ENCODE measurements around the gene WDR41. TPM values are rescaled to one million over a fixed set of nuclear protein-coding genes. Genes with fewer than 3 reads are reported as not detected.
A peak's percentile ranks its signal among the peaks of the same experiment; 100 is the strongest.

WDR41 gene
- total RNA-seq, 2 donors from 2014 or later, result 24.6 to 26.1 TPM

DNA sequence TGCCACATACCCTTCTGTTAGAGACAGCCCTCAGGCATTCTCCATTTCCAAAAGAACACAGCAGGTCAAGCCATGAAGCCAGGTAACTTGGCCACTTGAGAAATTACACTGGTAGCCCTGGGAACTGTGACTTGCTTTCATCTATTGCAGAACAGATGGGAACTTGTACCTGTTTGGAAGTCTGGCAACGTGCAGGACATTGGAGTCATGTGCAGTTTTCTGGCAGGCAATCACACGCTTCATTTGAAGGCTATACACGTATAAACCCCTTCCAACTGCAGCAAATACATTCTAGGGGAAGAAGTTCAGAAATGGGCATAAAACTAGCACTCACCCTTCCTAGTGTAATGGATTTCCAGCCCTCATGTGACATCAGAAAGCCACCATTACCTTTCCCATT, 54.0 kb downstream of the WDR41 start:
- H3K27ac ChIP-seq, result no peak overlapping the region
- H3K4me1 ChIP-seq, result no peaks in the 10 kb centered on the region
- H3K36me3 ChIP-seq, result peaks cover 29% of the 10 kb centered on the region
- DNase-seq (ENCODE audit: low spot score), result no peak
- H3K9me3 ChIP-seq, result no peaks in the 10 kb centered on the region
- H3K27me3 ChIP-seq, result no peaks in the 10 kb centered on the region
- no peak for TF ChIP-seq CTCF (IDR thresholded peaks at IDR 0.05)
- no peak overlapping the region for H3K4me3 ChIP-seq

DNA sequence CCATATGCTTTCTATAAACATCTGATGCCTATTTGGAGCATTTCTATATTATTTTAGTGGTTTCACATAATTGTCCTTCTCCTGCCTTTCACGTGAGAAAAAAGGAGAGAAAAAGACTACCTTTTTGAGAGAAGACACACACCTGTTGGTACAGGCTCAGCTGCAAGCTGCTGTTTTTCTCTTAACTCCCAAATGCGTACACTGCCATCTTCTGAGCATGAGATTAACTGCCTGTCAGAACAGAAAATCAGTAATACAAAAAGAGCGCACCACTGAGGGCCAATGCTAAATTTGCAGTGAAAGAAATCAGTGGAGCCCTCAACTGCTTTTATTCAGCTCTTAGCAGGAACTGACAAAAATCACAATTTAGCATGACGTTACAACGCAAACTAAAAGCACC, 54.9 kb downstream of the WDR41 start:
- H3K4me3 ChIP-seq, result no peak overlapping the region
- H3K27ac ChIP-seq, result no peak overlapping the region
- DNase-seq (ENCODE audit: low spot score), result no peak
- H3K36me3 ChIP-seq, result peaks cover 38% of the 10 kb centered on the region
- TF ChIP-seq CTCF (IDR thresholded peaks at IDR 0.05), result peak in 1 of 2 donors; percentile 42
- no peaks in the 10 kb centered on the region for H3K4me1 ChIP-seq
- no peaks in the 10 kb centered on the region for H3K9me3 ChIP-seq
- H3K27me3 ChIP-seq, result no peaks in the 10 kb centered on the region

GRCh38 chr5:77431719-77432118, 60.4 kb downstream of the WDR41 start:
- no peak for TF ChIP-seq CTCF (IDR thresholded peaks at IDR 0.05)
- Histone ChIP-seq H3K4me1 (no peaks in the 10 kb centered on the region), H3K9me3 (no peaks in the 10 kb centered on the region), H3K4me3 (no peak overlapping the region), H3K36me3 (peaks cover 71% of the 10 kb centered on the region), H3K27me3 (no peaks in the 10 kb centered on the region), H3K27ac (no peak overlapping the region)
- no peak for DNase-seq (ENCODE audit: low spot score)

GRCh38 chr5:77431286-77431685, 60.8 kb downstream of the WDR41 start:
- H3K27ac ChIP-seq, result no peak overlapping the region
- no peak for TF ChIP-seq CTCF (IDR thresholded peaks at IDR 0.05)

GRCh38 chr5:77430726-77431125, 61.4 kb downstream of the WDR41 start:
- Histone ChIP-seq H3K4me1 (no peaks in the 10 kb centered on the region), H3K36me3 (peaks cover 79% of the 10 kb centered on the region), H3K27ac (no peak overlapping the region), H3K4me3 (no peak overlapping the region), H3K27me3 (no peaks in the 10 kb centered on the region), H3K9me3 (no peaks in the 10 kb centered on the region)
- DNase-seq (ENCODE audit: low spot score), result no peak
- no peak for TF ChIP-seq CTCF (IDR thresholded peaks at IDR 0.05)

More at GRCh38 chr5:77431286-77431685, 60.8 kb downstream of the WDR41 start:
- H3K9me3 ChIP-seq, result no peaks in the 10 kb centered on the region
- H3K27me3 ChIP-seq, result no peaks in the 10 kb centered on the region
- H3K36me3 ChIP-seq, result peaks cover 74% of the 10 kb centered on the region
- no peak overlapping the region for H3K4me3 ChIP-seq
- no peaks in the 10 kb centered on the region for H3K4me1 ChIP-seq
- no peak for DNase-seq (ENCODE audit: low spot score)

DNA sequence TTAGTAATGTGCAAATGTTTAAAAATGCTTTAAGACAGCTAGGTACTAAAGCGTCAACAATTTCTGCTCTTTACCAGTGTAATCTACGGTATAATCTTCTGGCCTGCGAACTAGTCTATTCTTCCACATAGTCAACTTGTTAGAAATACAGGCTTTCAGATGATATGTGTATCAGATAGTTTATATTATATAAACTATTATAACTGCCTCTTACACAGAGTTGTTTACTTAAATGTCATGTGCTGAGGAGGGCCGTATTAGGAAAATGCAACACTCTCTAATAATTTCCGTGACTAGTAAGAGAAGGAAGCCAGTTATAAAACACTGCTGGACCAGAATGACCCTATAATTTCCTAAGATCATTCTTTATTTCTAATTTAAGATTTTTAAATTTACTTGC, 63.6 kb downstream of the WDR41 start:
- no peaks in the 10 kb centered on the region for H3K9me3 ChIP-seq
- H3K27me3 ChIP-seq, result no peaks in the 10 kb centered on the region
- H3K27ac ChIP-seq, result peak overlapping the region in 1 of 2 donors; percentile 9
- peaks cover 69% of the 10 kb centered on the region for H3K36me3 ChIP-seq
- no peak overlapping the region for H3K4me3 ChIP-seq
- no peaks in the 10 kb centered on the region for H3K4me1 ChIP-seq
- no peak for TF ChIP-seq CTCF (IDR thresholded peaks at IDR 0.05)
- DNase-seq (ENCODE audit: low spot score), result no peak

Data from right atrium auricular region (tissue), 2 donors.